CD8-positive, alpha-beta memory T cell (primary cell): Measurements from ENCODE around the gene MED13L. TPM values are rescaled to one million over a fixed set of nuclear protein-coding genes. Genes with fewer than 3 reads are reported as not detected.
A peak's percentile ranks its signal among the peaks of the same experiment; 100 is the strongest.

ENCODE experiments used
- CTCF ChIA-PET: fragments of 350-600 bp; sonication (Branson Sonifier 250); formaldehyde crosslinking; loops from one replicate; lab custom pipeline; 2021; ENCODE audit warnings: antibody characterized with exemption; lab: Charles Lee
- POLR2A ChIA-PET: fragments of 350-600 bp; sonication (Branson Sonifier 250); formaldehyde crosslinking; loops from one replicate; lab custom pipeline; 2021; ENCODE audit warnings: antibody characterized with exemption; lab: Charles Lee
- DNase-seq, 5 donors: peaks; one replicate each; pipeline versions ENCODE4 v3.0.0 to v3.0.0-alpha.2; 2020 to 2022; ENCODE audit warnings: mixed read lengths in 1 of 5
- H3K27ac ChIP-seq: one replicate; pipeline ENCODE4 v1.7.0; 2013; ENCODE audit warnings: low read depth, mild to moderate bottlenecking, low read length, moderate library complexity
- H3K27me3 ChIP-seq: 2 replicates; pipeline ENCODE4 v1.7.0; 2013; ENCODE audit warnings: low read length, mild to moderate bottlenecking; ENCODE audit not compliant: insufficient read depth, poor library complexity, severe bottlenecking
- H3K36me3 ChIP-seq: 2 replicates; pipeline ENCODE4 v1.7.0; 2013; ENCODE audit warnings: mild to moderate bottlenecking, low read length, moderate library complexity; ENCODE audit not compliant: insufficient read depth
- H3K4me1 ChIP-seq: 2 replicates; pipeline ENCODE4 v1.7.0; 2013; ENCODE audit warnings: mild to moderate bottlenecking, low read length, moderate library complexity; ENCODE audit not compliant: insufficient read depth
- H3K4me3 ChIP-seq: 2 replicates; pipeline ENCODE4 v1.7.0; 2013; ENCODE audit warnings: mild to moderate bottlenecking, low read length
- H3K9me3 ChIP-seq: 2 replicates; pipeline ENCODE4 v1.7.0; 2013; ENCODE audit warnings: mild to moderate bottlenecking, low read length
- H3K27ac Mint-ChIP-seq, 8 donors: one replicate each; pipeline ENCODE4 v1.8.0; 2020 to 2021; ENCODE audit warnings: mixed read lengths in 8 of 8, mild to moderate bottlenecking in 6 of 8, inconsistent platforms in 3 of 8, moderate library complexity in 3 of 8
- H3K27me3 Mint-ChIP-seq, 2 donors: one replicate each; pipeline ENCODE4 v1.8.0; 2020 to 2021; ENCODE audit warnings: mixed read lengths in 2 of 2, mild to moderate bottlenecking in 1 of 2, moderate library complexity in 1 of 2
- H3K36me3 Mint-ChIP-seq, 3 donors: one replicate each; pipeline ENCODE4 v1.8.0; 2020 to 2021; ENCODE audit warnings: mixed read lengths in 3 of 3, inconsistent platforms in 1 of 3, mild to moderate bottlenecking in 1 of 3
- H3K4me1 Mint-ChIP-seq, 3 donors: one replicate each; pipeline ENCODE4 v1.8.0; 2020 to 2021; ENCODE audit warnings: mixed read lengths in 3 of 3, inconsistent platforms in 1 of 3, mild to moderate bottlenecking in 1 of 3
- H3K4me3 Mint-ChIP-seq, 7 donors: one replicate each; pipeline ENCODE4 v1.8.0; 2020 to 2021; ENCODE audit warnings: mixed read lengths in 7 of 7, mild to moderate bottlenecking in 6 of 7, moderate library complexity in 4 of 7, inconsistent platforms in 2 of 7
- H3K9me3 Mint-ChIP-seq, 5 donors: one replicate each; pipeline ENCODE4 v1.8.0; 2020 to 2022; ENCODE audit warnings: mixed read lengths in 5 of 5, mild to moderate bottlenecking in 3 of 5, moderate library complexity in 2 of 5, inconsistent platforms in 1 of 5
- polyA plus RNA-seq: library from polyadenylated mRNA; unstranded; fragments of 300-500 nt; fragmentation: Illumina TruSeq; gene quantifications from one replicate; pipeline ENCODE4 v1.2.3, GENCODE V29; 2021
- total RNA-seq, 2 experiments: library from RNA; stranded (reverse); gene quantifications; one replicate each; pipeline ENCODE4 v1.2.3, GENCODE V29; 2021

The MED13L gene
- total and polyA plus RNA-seq, 3 experiments from 2014 or later: 6.6 to 53.4 (median 49.7) TPM

DNA sequence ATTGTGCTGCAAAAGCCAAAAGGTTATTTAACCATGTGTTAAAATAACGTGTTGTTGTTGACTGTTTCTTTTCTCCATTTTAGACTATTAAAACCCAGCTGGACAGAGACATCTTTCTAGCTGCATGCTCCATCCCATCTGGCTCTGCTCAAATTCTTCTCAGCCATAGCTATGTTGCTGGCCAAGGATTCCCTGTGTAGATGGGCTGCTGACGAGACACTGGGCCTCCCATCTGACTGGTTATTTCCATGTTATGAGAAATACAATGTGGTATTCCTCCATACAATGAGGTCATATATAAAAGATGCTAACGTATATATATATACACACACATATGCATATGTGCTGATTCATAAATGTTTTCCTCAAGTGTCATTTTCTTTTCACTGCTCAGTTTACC is 30.1 kb downstream of the MED13L start:
- Mint-ChIP-seq H3K36me3 (peaks cover 1 to 23% (median 5%) of the 10 kb centered on the region in 3 donors), H3K27me3 (no peaks in the 10 kb centered on the region), H3K4me1 (peaks cover 68 to 83% (median 81%) of the 10 kb centered on the region in 3 donors), H3K4me3 (peak overlapping the region in 1 of 7 donors; percentile 77), H3K27ac (peak overlapping the region in 2 of 8 donors; percentile 35 to 36), H3K9me3 (peaks cover 7 to 20% (median 13%) of the 10 kb centered on the region in 5 donors)
- Histone ChIP-seq H3K9me3 (no peaks in the 10 kb centered on the region), H3K36me3 (no peaks in the 10 kb centered on the region), H3K4me1 (peaks cover 55% of the 10 kb centered on the region), H3K27me3 (no peaks in the 10 kb centered on the region), H3K4me3 (no peak overlapping the region), H3K27ac (no peak overlapping the region)
- no peak for DNase-seq
- ChIA-PET POLR2A (no interaction called here), CTCF (no interaction called here)

DNA sequence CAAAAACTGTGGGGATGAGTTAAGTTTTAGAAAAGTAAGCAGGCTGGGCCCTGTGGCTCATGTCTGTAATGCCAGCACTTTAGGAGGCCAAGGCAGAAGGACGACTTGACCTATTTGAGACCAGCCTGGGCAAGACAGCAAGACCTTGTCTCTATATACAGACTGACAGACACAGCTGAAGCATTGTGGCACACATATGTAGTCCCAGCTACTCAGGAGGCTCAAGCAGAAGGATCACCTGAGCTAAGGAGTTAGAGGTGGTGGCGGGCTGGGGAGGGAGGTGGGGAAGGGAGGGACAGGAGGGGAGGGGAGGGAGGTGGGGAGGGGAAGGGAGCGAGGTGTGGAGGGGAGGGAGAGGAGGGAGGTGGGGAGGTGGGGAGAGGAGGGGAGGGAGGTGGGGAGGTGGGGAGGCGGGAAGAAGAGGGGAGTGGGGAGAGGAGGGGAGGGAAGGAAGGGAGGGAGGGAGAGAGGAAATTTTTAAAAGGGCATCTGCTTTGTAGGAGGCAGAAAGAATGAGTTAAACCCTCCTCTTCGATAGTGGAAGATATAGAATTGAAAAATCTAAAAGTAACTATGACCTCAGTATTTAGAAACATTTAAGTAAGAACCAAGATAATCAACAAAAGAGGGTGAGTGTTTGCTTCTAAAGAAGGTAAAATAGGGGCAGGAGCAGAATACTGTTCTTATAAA is 30.9 kb downstream of the MED13L start:
- H3K4me3 ChIP-seq: no peak overlapping the region
- no peaks in the 10 kb centered on the region for H3K36me3 ChIP-seq
- peaks cover 55% of the 10 kb centered on the region for H3K4me1 ChIP-seq
- no peaks in the 10 kb centered on the region for H3K9me3 ChIP-seq
- Mint-ChIP-seq H3K9me3 (peaks cover 0 to 14% (median 12%) of the 10 kb centered on the region in 5 donors), H3K27ac (peak overlapping the region in 2 of 8 donors; percentile 11 to 26), H3K36me3 (peaks cover 1 to 15% (median 4%) of the 10 kb centered on the region in 3 donors), H3K4me3 (peak overlapping the region in 3 of 7 donors; percentile 6 to 41 (median 29)), H3K4me1 (peaks cover 64 to 80% (median 76%) of the 10 kb centered on the region in 3 donors), H3K27me3 (no peaks in the 10 kb centered on the region)
- POLR2A ChIA-PET: no interaction called here
- no peak overlapping the region for H3K27ac ChIP-seq
- DNase-seq: no peak
- no peaks in the 10 kb centered on the region for H3K27me3 ChIP-seq
- CTCF ChIA-PET: no interaction called here

DNA sequence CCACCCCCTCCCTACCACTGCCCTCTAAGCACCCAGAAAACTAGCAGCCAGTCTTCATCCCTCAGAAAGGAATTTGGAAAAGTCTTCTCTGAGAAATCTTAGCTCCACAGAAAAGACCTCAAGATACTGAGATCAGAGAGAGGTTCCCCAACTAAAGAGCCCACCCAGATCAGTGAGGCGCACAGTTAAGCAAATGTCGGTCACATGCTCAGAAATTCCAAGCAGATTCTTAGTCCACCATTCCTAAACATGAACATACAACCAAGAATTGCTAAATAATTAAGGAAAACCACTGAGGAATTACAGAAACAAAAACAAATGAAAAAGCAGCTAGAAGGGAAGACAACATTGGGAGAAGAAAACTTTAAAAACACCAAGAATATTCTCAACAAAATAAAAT is 32.3 kb downstream of the MED13L start:
- H3K27me3 ChIP-seq: no peaks in the 10 kb centered on the region
- Mint-ChIP-seq H3K27ac (peak overlapping the region in 2 of 8 donors; percentile 43 to 63), H3K36me3 (peaks cover 1 to 9% (median 5%) of the 10 kb centered on the region in 3 donors), H3K9me3 (peaks cover 0 to 10% (median 7%) of the 10 kb centered on the region in 5 donors), H3K4me1 (peaks cover 69 to 90% (median 87%) of the 10 kb centered on the region in 3 donors), H3K27me3 (no peaks in the 10 kb centered on the region), H3K4me3 (peak overlapping the region in 4 of 7 donors; percentile 9 to 56 (median 33))
- H3K4me3 ChIP-seq: no peak overlapping the region
- ChIA-PET CTCF (interaction anchor here (1.2 kb wide), 1 partner anchor 8 kb away, joined by 5 read pairs; no protein-coding TSS in a partner anchor), POLR2A (no interaction called here)
- no peaks in the 10 kb centered on the region for H3K9me3 ChIP-seq
- H3K4me1 ChIP-seq: peaks cover 55% of the 10 kb centered on the region
- no peak overlapping the region for H3K27ac ChIP-seq
- H3K36me3 ChIP-seq: no peaks in the 10 kb centered on the region
- no peak for DNase-seq

GRCh38 chr12:116244474-116245090 is 32.9 kb downstream of the MED13L start:
- H3K27ac Mint-ChIP-seq: peak overlapping the region in 4 of 8 donors; percentile 4 to 43 (median 36)
- H3K4me3 ChIP-seq: no peak overlapping the region

GRCh38 chr12:116244001-116244400 is 33.5 kb downstream of the MED13L start:
- Histone ChIP-seq H3K27ac (no peak overlapping the region), H3K9me3 (no peaks in the 10 kb centered on the region), H3K4me1 (peaks cover 50% of the 10 kb centered on the region), H3K4me3 (no peak overlapping the region), H3K36me3 (no peaks in the 10 kb centered on the region), H3K27me3 (no peaks in the 10 kb centered on the region)
- CTCF ChIA-PET: no interaction called here
- Mint-ChIP-seq H3K4me1 (peaks cover 67 to 87% (median 86%) of the 10 kb centered on the region in 3 donors), H3K36me3 (peaks cover 0 to 3% (median 0%) of the 10 kb centered on the region in 3 donors), H3K27me3 (no peaks in the 10 kb centered on the region), H3K4me3 (no peak overlapping the region), H3K9me3 (peaks cover 0 to 2% (median 0%) of the 10 kb centered on the region in 5 donors), H3K27ac (peak overlapping the region in 2 of 8 donors; percentile 4 to 39)
- no peak for DNase-seq
- POLR2A ChIA-PET: no interaction called here

More at GRCh38 chr12:116244474-116245090, 32.9 kb downstream of the MED13L start:
- Mint-ChIP-seq H3K27me3 (no peaks in the 10 kb centered on the region), H3K9me3 (peaks cover 0 to 7% (median 4%) of the 10 kb centered on the region in 5 donors), H3K36me3 (peaks cover 1 to 4% (median 3%) of the 10 kb centered on the region in 3 donors), H3K4me3 (peak overlapping the region in 3 of 7 donors; percentile 0 to 56 (median 9)), H3K4me1 (peaks cover 71 to 90% (median 87%) of the 10 kb centered on the region in 3 donors)
- no peaks in the 10 kb centered on the region for H3K27me3 ChIP-seq
- no peak overlapping the region for H3K27ac ChIP-seq
- H3K36me3 ChIP-seq: no peaks in the 10 kb centered on the region
- ChIA-PET POLR2A (no interaction called here), CTCF (no interaction called here)
- H3K4me1 ChIP-seq: peaks cover 55% of the 10 kb centered on the region
- DNase-seq: no peak
- no peaks in the 10 kb centered on the region for H3K9me3 ChIP-seq

GRCh38 chr12:116242740-116243139 is 34.8 kb downstream of the MED13L start:
- peaks cover 0 to 3% (median 0%) of the 10 kb centered on the region in 3 donors for H3K36me3 Mint-ChIP-seq
- Histone ChIP-seq H3K9me3 (no peaks in the 10 kb centered on the region), H3K4me3 (no peak overlapping the region), H3K27me3 (no peaks in the 10 kb centered on the region), H3K36me3 (no peaks in the 10 kb centered on the region), H3K4me1 (peaks cover 37% of the 10 kb centered on the region), H3K27ac (no peak overlapping the region)
- ChIA-PET POLR2A (no interaction called here), CTCF (no interaction called here)
- H3K27me3 Mint-ChIP-seq: no peaks in the 10 kb centered on the region
- no peak for DNase-seq
- H3K4me1 Mint-ChIP-seq: peaks cover 61 to 83% (median 82%) of the 10 kb centered on the region in 3 donors
- H3K4me3 Mint-ChIP-seq: peak overlapping the region in 1 of 7 donors; percentile 13
- no peaks in the 10 kb centered on the region for H3K9me3 Mint-ChIP-seq
- no peak overlapping the region for H3K27ac Mint-ChIP-seq

DNA sequence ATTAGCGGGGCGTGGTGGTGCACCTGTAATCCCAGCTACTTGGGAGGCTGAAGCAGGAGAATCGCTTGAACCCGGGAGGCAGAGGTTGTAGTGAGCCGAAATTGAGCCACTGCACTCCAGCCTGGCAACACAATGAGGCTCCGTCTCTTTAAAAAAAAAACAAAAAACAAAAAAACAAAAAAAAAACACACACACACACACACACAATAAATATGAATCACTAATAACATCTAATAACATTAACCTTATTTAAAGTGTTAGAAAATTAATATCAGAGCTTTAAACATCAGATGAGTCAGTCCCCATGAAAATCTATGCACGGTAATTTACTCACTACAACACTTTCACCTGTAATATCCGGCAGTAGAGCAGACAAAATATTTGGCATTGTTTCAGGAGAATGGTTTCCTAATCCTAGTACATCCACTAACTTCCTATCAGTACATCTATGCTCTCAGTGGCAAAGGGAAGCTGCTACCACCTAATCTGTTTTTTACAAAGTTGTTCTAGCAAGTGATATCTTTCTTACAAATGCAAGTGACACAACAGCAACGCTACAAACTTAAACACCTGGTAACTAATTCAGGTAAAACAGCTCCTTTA is 36.2 kb downstream of the MED13L start:
- Histone ChIP-seq H3K27ac (no peak overlapping the region), H3K27me3 (no peaks in the 10 kb centered on the region), H3K4me3 (no peak overlapping the region), H3K4me1 (peaks cover 37% of the 10 kb centered on the region), H3K36me3 (no peaks in the 10 kb centered on the region), H3K9me3 (no peaks in the 10 kb centered on the region)
- H3K27me3 Mint-ChIP-seq: no peaks in the 10 kb centered on the region
- H3K27ac Mint-ChIP-seq: no peak overlapping the region
- H3K9me3 Mint-ChIP-seq: no peaks in the 10 kb centered on the region
- no peak overlapping the region for H3K4me3 Mint-ChIP-seq
- peaks cover 64 to 84% (median 83%) of the 10 kb centered on the region in 3 donors for H3K4me1 Mint-ChIP-seq
- POLR2A ChIA-PET: interaction anchor here (0.6 to 0.7 kb wide), 2 partner anchors 37 to 313 kb away, joined by 3 to 6 read pairs; no protein-coding TSS in a partner anchor
- H3K36me3 Mint-ChIP-seq: peaks cover 0 to 3% (median 0%) of the 10 kb centered on the region in 3 donors
- no peak for DNase-seq
- CTCF ChIA-PET: interaction anchor here (1.0 to 1.8 kb wide), 2 partner anchors 19 to 247 kb away, joined by 3 read pairs; no protein-coding TSS in a partner anchor
